AML-193 (cell line): ENCODE results near the gene ATXN10.
"Not testable (repeated sequence)": the region's sequence is repeated elsewhere in the genome, so short reads cannot be mapped to it uniquely, and the experiment has no call there.

ENCODE experiments used
- DNase-seq, 2 experiments: peaks; one replicate each; lab custom pipeline; 2025; lab: John Stamatoyannopoulos, UW

Gene ATXN10

GRCh38 chr22:45678961-45679912 is 7.6 kb downstream of the ATXN10 start:
- no peak for DNase-seq

GRCh38 chr22:45680932-45681700 is 9.5 kb downstream of the ATXN10 start:
- DNase-seq: no peak

DNA sequence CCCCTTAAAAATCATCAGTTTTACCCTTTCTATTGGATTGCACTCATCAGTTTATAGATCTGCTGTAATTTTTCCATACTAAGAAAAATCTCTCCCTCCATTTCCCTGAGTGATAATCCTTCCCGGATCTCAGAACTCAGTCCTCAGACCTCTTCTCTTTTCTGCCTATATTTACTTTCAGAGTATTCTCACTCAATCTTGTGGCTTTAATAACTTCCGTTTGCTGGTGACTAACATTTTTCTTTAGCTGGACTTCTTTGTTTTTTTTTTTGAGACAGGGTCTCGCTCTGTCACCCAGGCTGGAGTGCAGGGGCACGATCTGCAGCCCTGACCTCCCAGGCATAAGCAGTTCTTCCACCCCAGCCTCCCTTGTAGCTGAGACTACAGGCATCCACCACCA is 10.4 kb downstream of the ATXN10 start:
- no peak for DNase-seq

- not testable (repeated sequence) for DNase-seq
These were observed 11.1 kb downstream of the ATXN10 start for GRCh38 chr22:45682773-45683172.

GRCh38 chr22:45683248-45683647 is 11.6 kb downstream of the ATXN10 start:
- DNase-seq: no peak

DNA sequence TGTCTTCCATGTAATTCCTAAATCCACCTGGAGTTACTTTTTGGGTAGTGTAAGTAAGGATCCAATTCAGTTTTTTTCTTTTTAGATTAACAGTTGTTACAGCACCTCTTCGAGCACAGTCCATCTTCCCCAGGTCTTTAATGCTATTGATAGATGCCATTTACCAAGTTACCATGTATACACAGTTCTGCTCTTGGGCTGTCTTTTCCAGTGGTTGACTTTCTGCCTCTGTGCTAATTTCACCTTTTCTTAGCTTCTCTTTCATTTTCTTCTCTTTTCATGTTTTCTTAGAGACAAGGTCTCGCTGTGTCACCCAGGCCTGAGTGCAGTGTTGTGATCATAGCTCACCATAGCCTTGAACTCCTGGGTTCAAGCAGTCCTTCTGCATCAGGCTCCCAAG is 12.0 kb downstream of the ATXN10 start:
- DNase-seq: no peak

DNA sequence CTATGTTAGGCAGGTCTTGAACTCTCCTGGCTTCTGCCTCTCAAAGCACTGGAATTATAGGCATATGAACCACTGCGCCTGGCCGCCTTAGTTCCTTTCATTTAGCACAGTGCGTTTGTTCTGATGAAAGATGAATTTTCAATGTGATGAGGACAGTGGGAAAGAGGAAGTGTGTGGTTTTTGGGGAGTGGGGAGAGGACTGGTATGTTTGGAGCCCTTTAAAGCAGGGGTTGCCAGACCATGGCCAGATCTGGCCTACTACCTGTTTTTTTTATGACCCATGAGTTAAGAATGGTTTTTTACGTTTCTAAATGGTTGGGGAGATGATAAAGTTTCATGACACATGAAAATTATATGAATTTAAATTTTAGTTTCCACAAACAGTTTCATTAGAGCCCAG is 12.5 kb downstream of the ATXN10 start:
- peak; percentile 55 to 74 for DNase-seq

DNA sequence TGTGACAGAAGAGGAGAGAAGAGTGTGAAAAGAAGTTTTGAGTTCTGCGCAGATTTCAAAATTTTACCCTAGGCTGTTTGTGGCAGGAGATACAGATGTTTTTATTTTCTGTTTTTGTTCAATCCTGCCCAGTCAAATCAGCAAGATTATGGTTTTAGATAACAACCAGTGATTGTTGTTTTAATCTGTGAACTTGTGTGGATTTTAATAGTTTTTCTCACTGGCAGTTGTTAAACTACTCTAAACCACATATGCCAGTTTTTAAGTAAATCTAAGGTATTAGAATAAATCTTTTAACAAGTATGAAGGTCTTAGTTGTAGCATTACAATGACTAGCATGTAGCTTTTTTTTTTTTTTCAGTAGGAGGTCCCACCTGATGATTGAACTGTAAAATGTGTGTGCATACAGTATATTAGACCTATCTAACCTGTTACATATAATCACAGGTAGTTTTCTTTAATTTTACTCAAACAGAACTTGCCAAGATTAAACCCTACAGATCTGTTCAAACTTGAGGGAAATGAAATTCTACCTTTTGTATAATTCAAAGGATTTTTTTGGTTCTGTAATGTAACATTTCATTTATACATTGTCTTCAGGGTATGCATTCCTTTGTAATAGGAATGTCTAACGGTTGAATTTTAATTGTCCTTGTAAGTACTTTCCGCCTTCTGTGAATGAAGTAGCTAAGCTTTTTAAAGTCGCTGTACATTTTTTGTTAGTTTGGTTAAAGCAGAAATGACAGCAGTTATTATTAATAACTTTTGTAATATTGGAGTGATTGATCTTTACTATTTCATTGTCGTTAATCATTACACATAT is 13.3 kb downstream of the ATXN10 start:
- no peak for DNase-seq

DNA sequence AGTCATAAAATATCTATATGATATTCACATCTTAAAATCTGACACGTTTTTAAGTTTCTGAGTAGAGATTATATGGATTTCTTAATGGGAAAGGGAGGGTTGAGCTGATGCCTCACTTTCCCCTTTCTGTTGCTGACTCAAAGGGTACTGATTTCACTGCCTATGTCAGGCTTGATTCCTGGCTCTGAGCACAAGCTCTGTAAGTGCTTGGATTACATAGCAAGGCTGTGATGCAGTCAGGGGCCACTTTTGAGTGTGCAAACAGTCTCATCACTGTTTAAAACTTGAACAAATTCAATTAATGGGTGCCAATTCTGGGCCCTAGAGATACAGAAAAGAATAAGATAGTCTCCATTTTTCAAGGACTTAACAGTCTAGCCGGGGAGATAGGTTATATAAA is 14.4 kb downstream of the ATXN10 start:
- DNase-seq: no peak

- no peak for DNase-seq
These were observed 15.2 kb downstream of the ATXN10 start for GRCh38 chr22:45686836-45687235.

- DNase-seq: no peak
These were observed 17.0 kb downstream of the ATXN10 start for GRCh38 chr22:45688600-45689080.

- no peak for DNase-seq
These were observed 17.6 kb downstream of the ATXN10 start for GRCh38 chr22:45689211-45689610.

GRCh38 chr22:45690008-45690407 is 18.4 kb downstream of the ATXN10 start:
- DNase-seq: no peak

GRCh38 chr22:45692549-45692948 is 20.9 kb downstream of the ATXN10 start:
- no peak for DNase-seq

- DNase-seq: no peak
These were observed 22.2 kb downstream of the ATXN10 start for GRCh38 chr22:45693835-45694234.

DNA sequence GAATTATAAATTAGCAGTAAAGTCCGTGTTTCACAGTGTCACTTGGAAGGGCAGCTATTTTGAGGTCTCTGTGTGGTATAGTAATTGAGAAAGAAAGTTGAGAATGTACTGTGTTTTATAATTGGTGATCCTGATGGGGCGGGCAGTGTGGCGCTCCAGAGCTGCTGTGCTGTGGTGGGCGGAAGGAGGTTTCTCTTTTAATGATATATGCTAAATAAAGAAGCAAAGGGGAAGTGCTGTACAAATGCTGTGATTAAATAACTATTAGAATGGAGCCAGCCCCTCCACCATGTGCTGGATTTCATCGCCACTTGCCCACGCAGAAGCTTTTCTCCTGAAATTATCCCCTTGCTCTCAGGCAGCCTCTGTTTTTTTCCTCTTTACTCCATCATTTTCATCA is 24.6 kb downstream of the ATXN10 start:
- no peak for DNase-seq

DNA sequence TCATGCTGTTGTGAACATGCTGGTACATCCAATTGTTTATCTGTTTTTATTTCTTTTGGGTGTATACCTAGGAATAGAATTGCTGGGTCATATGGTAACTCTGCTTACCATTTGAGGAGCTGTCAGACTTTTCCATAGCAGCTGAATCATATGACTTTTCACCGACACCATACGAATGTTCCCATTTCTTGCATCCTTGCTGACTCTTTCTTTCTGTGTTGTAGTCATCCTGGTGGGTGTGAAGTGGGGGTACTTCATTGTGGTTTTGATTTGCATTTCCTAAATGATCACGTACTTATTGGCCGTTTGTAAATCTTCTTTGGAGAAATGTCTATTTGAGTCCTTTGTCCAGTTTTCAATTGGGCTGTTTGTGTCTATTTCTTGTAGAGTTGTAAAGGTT is 26.5 kb downstream of the ATXN10 start:
- DNase-seq: no peak

- DNase-seq: no peak
These were observed 31.3 kb downstream of the ATXN10 start for GRCh38 chr22:45702981-45703380.

GRCh38 chr22:45703758-45704157 is 32.1 kb downstream of the ATXN10 start:
- no peak for DNase-seq

- DNase-seq: no peak
These were observed 33.0 kb downstream of the ATXN10 start for GRCh38 chr22:45704648-45705047.

GRCh38 chr22:45707605-45708004 is 36.0 kb downstream of the ATXN10 start:
- no peak for DNase-seq

DNA sequence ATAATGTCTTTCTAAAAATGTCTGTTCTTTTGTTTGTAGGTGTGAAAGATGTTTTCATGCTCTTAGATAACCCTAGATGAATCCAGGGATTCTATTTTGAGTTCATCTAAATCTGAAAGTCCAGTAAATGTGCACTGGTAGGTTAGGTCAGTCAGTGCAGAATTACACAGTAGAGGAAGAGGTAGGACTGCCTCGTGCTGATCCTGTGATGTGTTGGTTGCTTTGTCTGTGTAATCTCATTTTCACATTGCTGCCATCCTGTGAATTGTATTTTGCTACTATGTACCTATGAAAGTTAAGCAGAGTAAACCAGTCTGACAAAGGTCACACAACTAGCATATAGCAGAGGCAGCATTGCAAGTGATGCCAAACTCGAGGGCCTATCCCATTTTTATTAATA is 36.5 kb downstream of the ATXN10 start:
- DNase-seq: no peak
